Left renal pelvis (tissue), 4 donors: ENCODE measurements around the gene POLR1A. TPM values are rescaled to one million over a fixed set of nuclear protein-coding genes. Genes with fewer than 3 reads are reported as not detected.
A peak's percentile ranks its signal among the peaks of the same experiment; 100 is the strongest.

Experiments
- DNase-seq, 4 donors: peaks; one replicate each; pipeline ENCODE4 v3.0.0-alpha.2; 2013; ENCODE audit warnings: low read depth in 4 of 4, low spot score in 3 of 4
- polyA plus RNA-seq, 4 donors: library from polyadenylated mRNA; unstranded; fragments of 120-200 nt; gene quantifications; one replicate each; pipeline ENCODE4 v1.2.1, GENCODE V29; 2013; ENCODE audit not compliant: insufficient read length in 4 of 4

POLR1A gene
- polyA plus RNA-seq, result 10 to 100 TPM; 17.1 to 22.3 (median 19.1) TPM

DNA sequence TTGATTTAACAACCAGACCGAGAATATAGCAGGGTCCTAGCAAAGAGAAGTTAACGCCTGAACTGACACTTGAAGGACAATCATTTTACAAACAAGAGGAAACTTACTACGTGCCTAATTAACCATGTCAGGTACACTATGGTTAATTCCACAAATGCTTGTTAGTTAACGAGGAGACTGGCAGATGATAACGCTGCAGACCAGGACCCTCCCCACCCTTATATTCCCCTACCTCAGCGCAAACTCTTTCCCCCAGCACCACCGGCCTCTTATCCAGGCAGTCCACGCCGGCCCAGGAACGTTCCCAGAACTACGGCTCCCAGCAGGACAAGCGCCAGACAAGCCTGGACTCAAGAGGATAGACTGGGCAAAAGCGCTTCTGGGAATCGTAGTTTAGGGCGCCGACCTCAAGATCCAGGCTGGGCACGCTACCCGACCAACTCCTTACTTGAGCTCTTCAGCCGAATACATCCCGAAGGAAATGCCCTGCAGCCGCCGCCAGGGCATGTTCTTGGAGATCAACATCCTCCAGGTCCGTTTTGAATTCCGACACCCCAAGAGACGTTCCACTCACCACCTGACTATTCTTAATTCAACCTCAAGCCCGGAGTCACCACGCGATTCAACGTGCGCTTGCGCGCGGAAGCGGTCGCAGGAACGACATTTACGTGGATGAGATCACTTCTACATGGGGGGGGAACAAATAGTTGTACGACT lies at the start of gene POLR1A:
Gene POLR1A, minus strand, starts transcription at position 635 of the 717 bp plus-strand sequence. Its CDS starts 110 bp downstream, at position 525.
- DNase-seq, result peak; percentile 87 to 90 (median 88)

DNA sequence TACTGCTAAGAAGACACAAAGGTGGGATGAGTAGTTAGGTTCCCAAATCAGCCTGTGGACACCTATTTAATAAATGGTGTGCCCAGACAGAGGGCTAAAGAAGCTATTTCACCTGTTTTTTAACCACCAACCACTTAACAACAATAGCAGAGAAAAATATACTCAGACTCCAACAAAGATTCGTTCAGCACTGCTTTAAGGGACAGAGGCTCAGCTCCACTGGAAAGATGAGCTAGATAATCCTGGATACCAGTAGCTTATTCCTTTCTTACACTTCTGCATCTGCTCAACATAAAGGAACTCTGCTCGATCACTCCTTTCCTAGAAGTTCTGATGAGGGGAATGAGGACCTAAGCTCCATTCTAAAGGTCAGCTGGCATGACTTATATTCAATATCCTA lies 44.8 kb upstream of the POLR1A start:
- no peak for DNase-seq

DNA sequence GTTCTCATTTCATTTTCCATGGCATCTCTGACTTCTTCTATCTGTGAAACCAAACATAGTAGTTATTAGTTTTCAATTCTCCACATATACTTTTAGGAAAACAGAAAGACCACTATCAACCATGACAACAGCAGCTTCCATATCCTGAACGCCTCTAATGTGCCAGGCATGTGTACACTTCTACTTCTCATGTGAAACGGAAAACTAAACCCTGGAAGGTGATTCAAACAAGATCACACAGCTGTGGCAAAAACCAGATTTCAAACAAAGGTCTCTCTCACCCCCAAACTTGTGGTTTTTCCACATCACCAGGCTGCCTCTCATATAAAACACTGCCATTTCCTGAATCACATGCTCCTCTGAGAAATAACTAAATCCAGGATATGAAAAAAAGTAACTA lies 42.1 kb upstream of the POLR1A start:
- DNase-seq, result no peak

DNA sequence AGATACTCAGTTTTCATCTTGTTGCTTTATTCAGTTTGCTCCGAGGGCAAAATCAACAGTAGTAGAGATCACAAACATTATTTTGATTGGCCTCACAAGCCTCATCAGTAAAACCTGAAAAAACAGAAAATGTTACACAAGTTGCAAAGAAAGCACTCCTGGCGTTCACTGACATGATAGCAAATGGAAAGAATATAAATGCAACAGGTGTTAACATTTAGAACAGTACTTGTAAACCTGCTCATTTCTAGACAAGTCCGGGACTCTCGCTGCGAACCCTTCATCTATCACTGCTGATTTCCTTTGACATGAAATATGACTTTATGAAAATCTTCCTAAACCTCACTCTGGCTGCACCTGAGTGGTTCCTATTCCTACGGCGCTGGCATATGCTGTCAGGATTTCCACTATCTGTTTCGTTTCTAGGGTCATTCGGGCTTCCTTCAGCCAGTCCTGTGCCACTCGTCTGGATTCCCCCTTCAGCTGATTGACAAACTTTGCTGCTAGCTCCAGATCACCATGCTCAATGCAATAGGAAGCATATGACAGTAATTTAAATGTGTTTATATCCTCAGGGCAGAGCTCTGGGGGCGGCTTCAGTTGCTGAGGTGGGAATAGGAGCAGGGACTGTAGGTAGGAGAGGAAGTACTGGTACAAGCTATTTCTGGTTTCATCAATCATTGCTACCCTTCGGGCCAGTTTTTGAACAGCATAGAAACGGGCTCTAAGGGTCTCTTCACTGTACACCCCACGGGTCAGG lies 38.4 kb upstream of the POLR1A start:
- no peak for DNase-seq

DNA sequence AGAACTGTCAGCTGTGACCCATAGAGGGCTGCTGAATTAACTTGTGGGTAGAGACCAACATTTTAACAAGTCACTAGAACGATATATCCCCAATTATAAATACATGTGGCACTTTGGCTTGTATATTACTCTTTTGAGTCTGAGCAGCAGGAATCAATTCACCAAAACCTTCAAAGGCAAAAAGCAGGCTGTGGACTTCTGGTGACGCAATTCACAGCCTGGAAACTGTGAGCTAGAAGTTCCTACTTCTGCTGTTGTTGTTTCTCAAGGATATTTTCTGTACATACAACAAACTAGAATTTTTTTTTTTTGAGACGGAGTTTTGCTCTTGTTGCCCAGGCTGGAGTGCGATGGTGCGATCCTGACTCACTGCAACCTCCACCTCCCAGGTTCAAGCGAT lies 37.6 kb upstream of the POLR1A start:
- no peak for DNase-seq

GRCh38 chr2:86142436-86143257 lies 37.0 kb upstream of the POLR1A start:
- DNase-seq, result no peak

DNA sequence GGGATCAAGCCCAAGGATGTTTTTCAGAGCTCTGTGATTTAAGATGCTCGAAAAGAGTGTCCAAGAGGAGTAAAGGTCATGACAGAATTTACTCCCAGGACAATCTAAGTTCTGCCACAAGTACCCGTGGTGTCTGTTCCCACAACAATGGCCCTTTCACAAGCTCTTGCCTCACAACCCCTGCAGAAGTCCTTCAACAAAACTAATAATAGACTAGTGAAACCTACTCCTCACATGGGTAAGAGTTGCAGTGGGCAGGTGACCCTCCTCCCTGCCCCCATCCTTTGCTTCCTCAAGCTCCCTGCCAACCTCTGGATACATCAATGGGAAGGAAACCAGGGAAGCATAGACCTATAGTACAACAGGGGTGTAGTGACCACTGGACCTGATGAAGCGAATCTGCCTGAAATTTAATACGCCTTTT lies 35.3 kb upstream of the POLR1A start:
- DNase-seq, result peak in 3 of 4 donors; percentile 2 to 49 (median 3)

DNA sequence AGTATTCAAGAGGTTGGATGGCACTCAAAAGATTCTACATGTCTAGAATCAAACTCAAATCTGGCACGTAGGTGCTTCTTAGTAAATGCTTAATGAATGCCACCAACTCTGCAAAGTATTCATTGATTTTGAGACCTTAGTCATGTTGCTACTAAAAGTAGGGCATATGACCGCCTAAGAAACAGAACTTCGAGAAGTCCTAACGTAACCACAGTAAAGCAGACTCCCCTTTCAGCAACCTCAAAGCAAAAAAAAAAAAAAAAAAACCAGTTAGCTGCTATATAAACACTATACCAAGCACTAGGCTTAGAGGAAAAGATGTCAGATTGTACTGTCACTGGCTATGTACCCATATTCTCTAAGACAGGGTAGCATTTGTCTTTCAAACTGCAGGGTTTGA lies 34.3 kb upstream of the POLR1A start:
- DNase-seq, result no peak

DNA sequence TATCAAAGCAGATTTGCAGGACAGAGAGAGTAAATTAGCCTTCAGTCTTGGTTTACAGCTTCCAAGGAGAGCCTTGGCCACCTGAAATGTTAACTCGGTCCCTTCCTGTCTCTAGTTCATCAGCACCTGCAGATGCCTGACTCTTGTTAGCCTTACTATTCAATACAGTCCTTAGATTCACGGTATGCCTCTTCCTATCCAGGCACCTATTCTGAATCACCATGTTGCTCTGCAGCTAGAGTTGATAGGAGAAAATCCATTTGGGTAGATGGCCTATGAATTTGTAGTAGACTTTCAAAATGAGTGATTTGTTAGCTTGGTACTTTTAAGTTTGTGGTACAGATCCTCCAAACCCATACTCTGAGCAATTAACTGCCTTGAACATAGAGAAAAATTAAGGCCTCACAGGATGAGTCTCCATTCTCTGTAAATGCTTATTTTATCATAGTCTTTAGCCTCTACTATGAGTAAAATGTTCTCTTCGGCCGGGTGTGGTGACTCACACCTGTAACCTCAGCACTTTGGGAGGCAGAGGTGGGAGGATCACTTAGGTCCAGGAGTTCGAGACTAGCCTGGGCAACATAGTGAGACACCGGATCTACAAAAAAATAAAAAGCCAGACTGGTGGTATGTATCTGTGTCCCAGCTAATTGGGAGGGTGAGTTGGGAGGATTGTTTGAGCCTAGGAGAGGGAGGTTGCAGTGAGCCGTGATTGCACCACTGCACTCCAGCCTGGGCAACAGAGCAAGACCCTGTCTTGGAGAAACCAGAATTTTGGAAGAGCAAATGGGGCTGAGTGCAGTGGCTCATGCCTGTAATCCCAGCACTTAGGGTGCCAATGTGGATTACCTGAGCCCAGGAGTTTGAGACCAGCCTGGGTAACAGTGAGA lies 33.3 kb upstream of the POLR1A start:
- DNase-seq, result no peak

GRCh38 chr2:86136141-86136540 lies 30.5 kb upstream of the POLR1A start:
- DNase-seq, result no peak

GRCh38 chr2:86135653-86136052 lies 30.0 kb upstream of the POLR1A start:
- DNase-seq, result no peak

- DNase-seq, result no peak
Measured at GRCh38 chr2:86134709-86135108, 29.0 kb upstream of the POLR1A start.

GRCh38 chr2:86124683-86125082 lies 19.0 kb upstream of the POLR1A start:
- no peak for DNase-seq

GRCh38 chr2:86123328-86123925 lies 17.7 kb upstream of the POLR1A start:
- no peak for DNase-seq

- no peak for DNase-seq
Measured at GRCh38 chr2:86118130-86118529, 12.4 kb upstream of the POLR1A start.

- no peak for DNase-seq
Measured at GRCh38 chr2:86107031-86107430, 1.3 kb upstream of the POLR1A start.

GRCh38 chr2:86105969-86106945 lies 571 bp upstream of the POLR1A start, which contains the start of gene PTCD3:
Gene PTCD3 (plus strand): TSS chr2:86106235. CDS start chr2:86106248, 13 bp downstream.
- peak; percentile 85 to 89 (median 88) for DNase-seq

DNA sequence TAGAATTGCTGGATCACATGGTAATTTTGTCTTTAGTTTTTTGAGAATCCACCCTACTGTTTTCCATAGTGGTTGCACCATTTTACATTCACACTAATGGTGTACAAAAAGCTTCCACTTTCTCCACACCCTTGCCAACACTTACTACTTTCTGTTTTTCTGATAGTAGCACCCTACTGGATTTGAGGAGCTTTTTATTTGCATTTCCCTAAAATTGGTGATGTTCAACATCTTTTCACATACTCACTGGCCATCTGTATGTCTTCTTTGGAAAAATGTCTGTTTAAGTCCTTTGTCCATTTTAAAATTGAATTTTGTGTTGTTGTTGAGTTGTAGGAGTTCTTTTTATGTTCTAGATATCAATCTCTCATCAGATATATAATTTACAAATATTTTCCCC lies 3.5 kb downstream of the POLR1A start:
- no peak for DNase-seq
